DMS53 treated with DMSO at 0.1 percent for 48 hours (cell line): ENCODE measurements around the gene MVB12B.
A peak's percentile ranks its signal among the peaks of the same experiment; 100 is the strongest.

Experiments used
- DNase-seq: peaks from one replicate; lab custom pipeline; 2025; ENCODE audit not compliant: unreplicated experiment; lab: John Stamatoyannopoulos, UW

Gene MVB12B

GRCh38 chr9:126380447-126380846, 53.8 kb downstream of the MVB12B start:
- DNase-seq = no peak

- DNase-seq = no peak
Measured at GRCh38 chr9:126381195-126381594, 54.6 kb downstream of the MVB12B start.

- DNase-seq = no peak
Measured at GRCh38 chr9:126383406-126384046, 56.9 kb downstream of the MVB12B start.

GRCh38 chr9:126384926-126385325, 58.3 kb downstream of the MVB12B start:
- DNase-seq = no peak

- no peak for DNase-seq
Measured at GRCh38 chr9:126386088-126386487, 59.5 kb downstream of the MVB12B start.

GRCh38 chr9:126386776-126387175, 60.1 kb downstream of the MVB12B start:
- no peak for DNase-seq

GRCh38 chr9:126388964-126389708, 62.5 kb downstream of the MVB12B start:
- DNase-seq = no peak

- no peak for DNase-seq
Measured at GRCh38 chr9:126389992-126390391, 63.4 kb downstream of the MVB12B start.

- no peak for DNase-seq
Measured at GRCh38 chr9:126390923-126391322, 64.3 kb downstream of the MVB12B start.

- no peak for DNase-seq
Measured at GRCh38 chr9:126391713-126392661, 65.4 kb downstream of the MVB12B start.

- no peak for DNase-seq
Measured at GRCh38 chr9:126392662-126393371, 66.2 kb downstream of the MVB12B start.

GRCh38 chr9:126393876-126394275, 67.2 kb downstream of the MVB12B start:
- peak; percentile 5 for DNase-seq

- DNase-seq = no peak
Measured at GRCh38 chr9:126394802-126395201, 68.2 kb downstream of the MVB12B start.

- no peak for DNase-seq
Measured at GRCh38 chr9:126395439-126396212, 69.0 kb downstream of the MVB12B start.

- no peak for DNase-seq
Measured at GRCh38 chr9:126397056-126397455, 70.4 kb downstream of the MVB12B start.

- peak; percentile 59 for DNase-seq
Measured at GRCh38 chr9:126398403-126399058, 71.9 kb downstream of the MVB12B start.

GRCh38 chr9:126399251-126399650, 72.6 kb downstream of the MVB12B start:
- no peak for DNase-seq

GRCh38 chr9:126399789-126400188, 73.2 kb downstream of the MVB12B start:
- DNase-seq = no peak

- no peak for DNase-seq
Measured at GRCh38 chr9:126400571-126400970, 73.9 kb downstream of the MVB12B start.

GRCh38 chr9:126401107-126401506, 74.5 kb downstream of the MVB12B start:
- no peak for DNase-seq
